Stimulated activated CD8-positive, alpha-beta memory T cell treated with anti-CD3 and anti-CD28 coated beads, Interleukin-7, amount 100 ng/mL, for 1 hour (primary cell): ENCODE measurements around the gene CLIP2.

Experiments
- DNase-seq, 2 donors: peaks; one replicate each; pipeline ENCODE4 v3.0.0-alpha.2; 2020; ENCODE audit warnings: low read depth in 2 of 2

Gene CLIP2

DNA sequence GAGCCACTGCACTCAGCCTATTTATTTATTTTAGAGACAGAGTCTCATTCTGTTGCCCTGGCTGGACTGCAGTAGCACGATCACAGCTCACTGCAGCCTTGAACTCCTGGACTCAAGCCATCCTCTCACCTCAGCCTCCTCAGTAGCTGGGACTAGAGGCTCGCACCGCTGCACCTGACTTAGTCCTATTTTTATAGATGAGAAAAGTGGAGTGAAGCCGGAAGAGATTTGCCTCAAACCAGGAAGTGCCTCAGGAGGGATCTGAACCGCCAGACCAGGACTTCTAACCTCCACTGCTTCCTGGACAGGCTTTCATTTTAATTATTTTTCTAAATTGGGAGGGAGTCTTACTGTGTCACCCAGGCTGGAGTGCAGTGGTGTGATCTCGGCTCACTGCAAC lies 17.5 kb upstream of the CLIP2 start:
- DNase-seq = no peak

DNA sequence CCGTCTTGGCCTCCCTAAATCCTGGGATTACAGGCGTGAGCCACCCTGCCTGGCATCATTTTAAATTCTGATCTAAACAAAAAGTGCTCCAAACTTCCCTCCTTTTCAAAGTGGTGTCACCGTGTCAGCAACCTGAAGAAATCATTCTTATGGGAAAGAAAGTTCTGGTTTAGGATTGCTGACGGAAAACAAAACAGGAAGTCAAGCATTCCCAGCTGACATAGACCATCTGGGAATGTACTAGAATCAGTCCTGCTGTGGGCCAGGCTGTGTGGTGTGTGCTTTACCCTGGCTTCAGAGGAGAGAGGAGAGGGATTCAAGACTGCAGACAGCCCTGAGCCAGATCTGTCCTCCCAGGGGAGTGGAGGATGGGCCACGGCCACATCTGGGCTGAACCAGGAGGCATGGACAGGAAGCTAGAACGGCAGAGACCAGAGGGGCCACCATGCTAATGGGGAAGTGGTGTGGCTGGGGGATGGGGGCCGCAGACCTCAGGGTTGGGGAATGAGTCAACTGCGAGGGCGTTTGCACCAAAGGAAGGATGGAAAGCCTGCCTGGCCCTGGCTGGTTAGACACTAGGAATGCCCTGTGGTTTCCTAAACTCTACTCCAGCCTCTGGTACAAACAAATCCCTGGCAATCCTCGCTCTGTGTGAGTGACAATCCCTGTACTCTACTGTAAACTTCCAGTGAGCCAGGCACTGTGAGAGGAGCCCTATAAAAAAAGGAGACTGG lies 16.7 kb upstream of the CLIP2 start:
- DNase-seq = no peak

DNA sequence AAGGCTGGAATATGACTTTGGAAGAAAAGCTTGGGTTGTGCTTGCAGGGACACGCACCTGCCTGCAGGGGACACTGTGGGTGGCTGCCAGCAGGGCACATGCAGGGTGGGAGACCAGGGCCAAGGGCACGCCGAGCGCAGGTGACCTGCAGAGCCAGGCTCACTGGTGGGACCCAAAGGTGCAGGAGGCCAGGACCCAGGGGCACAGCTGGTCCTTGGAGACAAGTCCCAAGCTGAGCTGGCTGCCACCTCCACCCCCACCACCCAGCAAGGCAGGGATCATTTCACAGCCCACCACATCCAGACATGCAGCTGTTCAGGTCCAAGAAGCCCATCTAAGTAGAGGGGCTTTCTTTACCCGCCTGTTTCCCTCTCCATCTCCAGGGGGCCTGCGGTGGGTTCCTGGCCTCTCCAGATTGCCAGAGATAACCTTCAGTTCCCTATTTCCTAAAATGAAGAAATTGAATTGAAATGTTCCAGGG lies 13.8 kb upstream of the CLIP2 start:
- no peak for DNase-seq

DNA sequence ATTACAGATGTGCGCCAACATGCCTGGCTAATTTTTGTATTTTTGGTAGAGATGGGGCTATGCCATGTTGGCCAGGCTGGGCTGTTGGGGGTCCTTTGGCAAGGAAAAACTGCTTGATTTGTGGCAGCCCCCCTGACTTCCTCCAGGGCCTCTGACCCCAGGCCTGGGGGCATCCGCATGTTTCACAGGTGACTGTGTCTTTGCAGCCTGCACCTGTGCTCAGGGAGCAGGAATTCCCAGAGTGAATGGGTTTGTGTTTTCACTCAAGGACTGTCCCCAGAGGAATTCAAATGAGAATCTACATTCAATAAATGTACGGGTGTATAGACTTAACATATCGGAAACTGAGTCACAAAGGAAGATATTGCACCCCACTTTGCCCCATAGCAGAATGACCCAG lies 11.6 kb upstream of the CLIP2 start:
- no peak for DNase-seq

DNA sequence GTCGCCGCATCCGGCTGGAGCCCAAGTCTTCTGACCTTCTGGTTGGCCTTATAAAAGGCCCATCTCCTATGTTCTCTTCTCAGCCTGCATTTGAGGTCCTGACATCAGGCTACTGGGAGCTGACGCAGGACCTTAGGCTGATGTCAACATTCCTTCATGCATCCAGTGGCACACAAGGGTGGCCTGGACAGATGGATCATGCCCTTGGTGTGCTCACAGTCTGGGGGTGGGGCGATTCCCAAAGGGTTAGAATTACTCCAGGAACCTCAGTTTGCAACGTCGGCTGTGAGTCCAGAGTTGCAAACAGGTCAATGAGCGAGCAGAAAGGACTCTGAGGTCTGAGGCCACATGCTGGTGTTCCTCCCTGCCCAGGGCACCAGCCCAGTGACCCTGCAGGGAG lies 8.2 kb upstream of the CLIP2 start:
- no peak for DNase-seq

DNA sequence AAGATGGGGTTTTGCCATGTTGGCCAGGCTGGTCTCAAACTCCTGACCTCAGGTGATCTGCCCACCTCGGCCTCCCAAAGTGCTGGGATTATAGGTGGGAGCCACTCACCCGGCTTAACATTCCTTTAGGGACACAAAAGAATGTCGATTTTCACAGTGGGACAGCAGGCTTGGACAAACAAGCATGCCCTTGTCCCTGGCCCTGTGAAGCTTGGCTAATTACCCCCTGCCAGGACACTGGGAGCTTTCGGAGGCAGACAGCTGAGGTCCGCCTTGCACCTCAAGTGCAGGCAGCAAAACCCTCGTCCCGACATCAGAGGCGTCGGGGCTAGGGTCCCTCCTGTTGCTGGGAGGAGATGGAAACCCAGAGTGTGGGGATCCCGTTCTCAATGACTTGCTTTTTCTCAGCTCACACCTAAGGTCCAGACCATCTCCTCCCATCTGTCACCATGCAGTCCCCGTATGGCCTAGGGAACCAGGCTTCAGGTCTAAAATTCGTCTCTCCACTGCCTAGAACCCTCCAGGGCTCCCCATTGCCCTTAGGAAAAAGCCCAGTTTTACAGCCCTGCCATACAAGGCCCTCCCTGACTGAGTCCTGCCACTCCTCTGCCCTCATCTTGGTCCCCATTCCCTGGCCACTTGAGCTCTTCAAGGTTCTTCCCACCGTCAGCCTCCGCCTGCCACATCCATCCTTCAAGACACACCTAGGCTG lies 6.3 kb upstream of the CLIP2 start:
- DNase-seq = no peak

DNA sequence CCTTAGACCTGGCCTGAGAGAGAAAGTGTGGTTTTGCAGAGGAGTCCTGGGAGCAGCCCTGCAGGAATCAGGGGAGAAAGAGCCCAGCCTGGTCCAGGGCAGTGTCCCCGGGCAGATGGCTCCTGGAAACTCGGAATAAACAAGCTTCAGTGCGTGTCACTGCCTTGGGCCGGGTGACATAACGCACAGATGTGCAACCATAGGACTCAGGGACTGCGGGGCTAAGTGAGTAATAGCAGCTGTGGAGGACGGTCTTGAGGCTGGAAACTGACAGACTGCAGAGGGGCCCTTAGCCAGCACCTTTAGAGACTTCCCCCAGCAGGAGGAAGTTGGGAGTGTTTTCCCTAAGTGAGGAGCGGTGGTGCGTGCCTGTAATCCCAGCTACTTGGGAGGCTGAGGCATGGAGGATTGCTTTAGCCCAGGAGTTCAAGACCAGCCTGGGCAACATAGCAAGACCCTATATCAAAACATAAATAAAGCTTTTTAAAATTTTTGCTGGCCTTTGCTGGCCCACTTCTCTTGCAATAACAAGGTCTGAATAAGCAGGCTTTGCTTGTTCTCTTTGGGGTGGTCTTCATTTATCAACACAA lies 5.3 kb upstream of the CLIP2 start:
- no peak for DNase-seq

DNA sequence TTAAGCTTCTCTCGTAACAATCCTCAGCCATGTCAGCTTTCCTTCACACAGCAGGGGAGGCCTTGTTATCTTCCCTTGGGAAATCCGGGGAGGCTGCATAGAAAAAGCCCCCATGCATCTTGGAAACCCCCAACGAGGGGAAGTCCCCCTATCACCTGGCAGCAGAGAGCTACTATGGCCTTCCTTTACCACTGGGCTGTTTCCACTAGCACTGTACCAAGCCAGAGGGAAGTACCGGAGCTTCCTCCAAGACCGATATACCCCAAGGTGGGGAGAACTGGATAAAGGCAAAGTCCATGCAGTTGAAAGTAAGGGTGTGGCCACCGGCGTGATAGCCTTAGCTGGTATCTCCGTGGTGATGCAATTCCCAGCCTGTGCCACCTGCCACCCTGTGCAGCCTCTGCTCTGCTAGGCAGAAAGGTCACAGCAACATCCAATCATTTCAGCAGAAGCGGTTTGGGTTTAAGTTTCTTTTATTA lies 4.4 kb upstream of the CLIP2 start:
- no peak for DNase-seq

DNA sequence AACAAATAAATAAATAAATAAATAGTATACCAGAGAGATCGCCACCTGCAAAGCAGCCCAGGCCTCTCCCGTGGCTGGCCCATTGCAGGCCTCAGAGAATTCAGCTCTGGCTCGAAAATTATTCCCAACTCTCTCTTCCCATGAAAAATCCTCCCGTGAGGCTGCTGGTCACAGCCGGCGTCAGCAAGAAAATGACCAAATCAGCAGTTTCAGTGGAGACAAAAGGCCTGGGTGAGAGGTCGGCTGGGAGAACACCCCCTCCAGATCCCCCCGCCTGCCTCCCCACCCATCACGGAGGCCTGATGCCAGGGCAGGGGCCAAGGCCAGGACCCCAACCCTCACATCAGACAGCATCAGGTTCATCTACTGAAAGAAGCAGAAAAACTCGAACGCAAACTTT lies 3.1 kb upstream of the CLIP2 start:
- no peak for DNase-seq

DNA sequence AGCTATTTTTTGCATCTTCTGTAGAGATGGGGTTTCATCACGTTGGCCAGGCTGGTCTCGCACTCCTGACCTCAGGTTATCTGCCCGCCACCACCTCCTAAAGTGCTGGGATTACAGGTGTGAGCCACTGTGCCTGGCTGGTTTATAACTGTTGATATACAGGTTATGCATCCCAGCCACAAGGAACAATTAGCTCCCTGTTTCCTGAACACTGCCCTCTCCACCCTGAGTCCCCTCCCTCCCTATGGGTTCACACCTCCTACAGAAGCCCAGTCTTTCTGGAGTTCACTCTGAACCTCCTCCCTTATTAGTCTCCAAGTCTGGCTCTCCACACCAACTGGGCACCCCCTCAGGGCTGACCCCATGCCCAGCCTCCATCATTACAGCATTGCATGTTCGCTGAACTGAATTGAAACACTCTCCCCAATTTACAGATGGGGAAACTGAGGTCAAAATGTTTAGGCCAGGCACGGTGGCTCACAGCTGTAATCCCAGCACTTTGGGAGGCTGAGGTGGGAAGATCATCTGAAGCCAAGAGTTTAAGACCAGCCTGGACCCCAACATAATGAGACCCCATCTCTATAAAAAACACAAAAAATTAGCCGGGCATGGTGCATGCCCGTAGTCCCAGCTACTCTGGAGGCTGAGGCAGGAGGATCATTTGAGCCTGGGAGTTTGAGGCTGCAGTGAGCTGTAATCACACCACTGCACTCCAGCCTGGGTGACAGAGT lies 1.7 kb upstream of the CLIP2 start:
- no peak for DNase-seq

DNA sequence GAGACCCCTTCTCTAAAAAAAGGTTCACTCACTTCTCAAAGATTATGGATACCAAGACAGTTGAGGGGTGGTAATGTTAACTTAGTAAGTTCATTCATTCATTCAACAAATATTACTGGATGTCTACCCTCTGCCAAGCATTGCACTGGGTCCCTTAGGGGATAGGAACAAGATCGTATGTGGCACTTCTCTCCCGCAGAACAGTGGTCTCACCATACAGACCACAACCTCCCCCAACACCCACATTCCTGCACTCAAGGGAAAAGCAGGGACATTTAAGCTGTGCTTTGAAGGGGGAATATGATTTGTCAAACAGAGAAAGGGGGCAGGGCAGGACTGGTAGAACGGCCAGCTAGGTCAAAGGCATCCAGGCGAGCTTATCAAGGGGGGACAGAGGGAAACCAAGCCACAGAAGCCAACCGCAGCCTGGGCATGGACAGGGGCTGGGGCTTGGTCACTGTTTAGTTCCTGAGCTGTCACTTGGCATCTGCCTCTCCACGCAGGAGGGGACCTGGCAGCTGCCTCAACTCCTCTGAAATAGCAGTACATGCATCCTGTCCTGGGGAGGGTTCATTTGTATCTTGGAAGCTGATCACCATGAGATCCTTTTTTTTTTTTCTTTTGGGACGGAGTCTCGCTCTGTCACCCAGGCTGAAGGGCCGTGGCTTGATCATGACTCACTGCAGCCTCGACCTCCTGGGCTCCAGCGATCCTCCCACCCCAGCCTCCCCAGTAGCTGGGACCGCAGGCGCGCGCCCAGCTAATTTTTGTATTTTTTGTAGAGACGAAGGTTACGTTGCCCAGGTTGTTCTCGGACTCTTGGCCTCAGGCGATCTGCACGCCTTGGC lies 949 bp upstream of the CLIP2 start:
- no peak for DNase-seq

DNA sequence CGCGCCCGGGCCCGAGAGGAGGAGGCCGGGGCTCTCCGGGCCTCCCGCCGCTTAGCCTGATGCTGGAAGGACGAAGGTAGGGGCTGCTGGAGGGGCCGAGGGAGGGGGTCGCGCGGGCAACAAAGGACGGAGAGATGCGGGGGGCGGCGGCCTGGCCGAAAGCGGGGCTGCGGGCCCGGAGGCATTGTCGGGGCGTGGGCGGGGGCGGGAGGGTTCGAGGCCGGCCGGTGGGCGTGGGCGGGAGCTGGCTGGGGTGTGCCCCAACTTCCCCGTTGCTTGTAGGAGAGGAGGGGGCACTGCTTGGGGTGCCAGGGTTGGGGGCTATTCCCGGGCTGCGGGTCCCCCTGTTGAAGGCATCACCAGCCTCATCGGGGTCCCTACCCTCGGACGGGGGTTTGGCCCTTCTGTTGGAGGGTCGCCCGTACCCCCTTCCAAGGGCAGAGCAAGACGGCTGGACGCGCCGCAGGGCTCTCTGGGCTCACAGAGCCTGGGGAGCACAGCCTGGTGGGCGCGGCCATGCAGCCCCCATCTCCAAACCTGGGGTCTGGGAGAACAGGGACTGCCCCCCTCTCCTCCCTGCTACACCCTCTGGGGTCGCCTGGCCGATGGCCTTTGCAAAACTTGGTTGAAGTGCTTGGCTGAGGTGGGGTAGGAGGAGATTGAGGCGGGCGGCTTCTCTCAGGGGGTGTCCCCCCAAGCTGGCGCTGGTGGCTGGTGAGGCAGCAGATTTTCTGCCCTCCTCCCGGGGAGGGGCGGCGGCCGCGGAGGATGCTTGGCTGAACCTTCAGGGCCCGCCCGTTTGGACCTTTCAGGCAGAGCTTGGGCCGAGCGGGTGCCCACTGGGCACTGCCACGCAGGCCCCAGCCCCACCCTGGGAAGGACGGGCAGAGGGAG lies 699 bp downstream of the CLIP2 start:
- peak in 1 of 2 donors; percentile 25 for DNase-seq

DNA sequence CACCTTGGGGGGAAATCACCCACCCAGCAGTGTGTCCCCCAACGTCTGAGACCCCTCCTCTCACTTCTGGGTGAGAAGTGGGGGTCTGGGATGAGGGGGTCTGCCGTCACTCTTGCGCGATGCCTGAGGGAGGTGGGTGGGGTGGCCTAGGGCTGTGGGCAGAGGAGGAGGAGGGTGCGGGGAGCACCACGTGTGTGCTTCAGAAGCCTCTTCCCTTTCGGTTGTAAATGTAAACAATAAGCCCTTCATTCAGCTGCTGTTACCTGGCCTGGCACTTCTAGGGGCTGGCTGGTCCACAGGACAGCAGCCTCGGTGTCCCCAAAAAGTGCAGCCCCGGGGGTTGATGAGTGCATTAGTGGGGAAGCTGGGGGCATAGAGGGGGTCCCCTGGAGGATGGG lies 1.3 kb downstream of the CLIP2 start:
- no peak for DNase-seq

DNA sequence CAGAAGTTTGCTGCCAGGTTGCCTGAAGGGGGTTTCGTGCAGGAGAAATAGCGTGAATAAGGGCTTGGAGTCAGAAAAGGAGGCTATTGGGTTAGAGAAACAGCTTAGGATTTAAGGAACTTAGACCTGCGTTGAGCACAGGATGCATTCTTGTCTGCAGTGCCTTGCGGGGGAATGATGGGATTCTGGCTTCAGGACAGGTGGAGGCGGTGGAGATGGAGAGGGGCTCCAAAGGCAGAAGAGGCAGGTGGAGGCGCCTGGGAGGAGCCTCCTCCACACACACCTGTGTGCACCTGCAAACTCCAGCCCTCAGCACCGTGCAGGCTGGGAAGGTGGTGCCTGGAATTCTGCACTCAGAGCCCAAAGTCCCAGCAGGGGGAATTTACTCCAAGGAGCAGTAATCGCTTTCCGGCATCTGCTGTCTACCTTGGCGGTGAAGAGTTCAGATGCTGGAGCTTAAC lies 1.8 kb downstream of the CLIP2 start:
- no peak for DNase-seq

DNA sequence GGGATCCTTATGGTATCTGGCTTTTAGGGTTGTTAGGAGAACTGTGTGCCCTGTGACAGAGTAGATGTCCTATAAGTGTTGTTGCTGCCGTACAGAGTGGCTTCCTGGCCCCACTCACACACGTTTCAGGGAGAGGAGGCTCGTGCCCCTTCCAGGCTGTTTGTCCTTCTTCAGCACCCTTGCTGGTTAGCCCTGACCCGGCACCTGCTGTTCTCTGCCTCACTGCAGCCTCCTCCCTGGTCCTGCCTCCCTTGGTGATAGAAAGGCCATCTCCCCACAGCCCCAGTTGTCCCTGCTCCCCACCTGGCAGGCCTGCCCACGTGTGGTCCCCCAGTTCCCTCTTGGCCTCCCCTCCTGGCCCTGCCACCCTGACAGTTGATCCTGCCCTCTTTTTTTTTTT lies 2.3 kb downstream of the CLIP2 start:
- DNase-seq = no peak

DNA sequence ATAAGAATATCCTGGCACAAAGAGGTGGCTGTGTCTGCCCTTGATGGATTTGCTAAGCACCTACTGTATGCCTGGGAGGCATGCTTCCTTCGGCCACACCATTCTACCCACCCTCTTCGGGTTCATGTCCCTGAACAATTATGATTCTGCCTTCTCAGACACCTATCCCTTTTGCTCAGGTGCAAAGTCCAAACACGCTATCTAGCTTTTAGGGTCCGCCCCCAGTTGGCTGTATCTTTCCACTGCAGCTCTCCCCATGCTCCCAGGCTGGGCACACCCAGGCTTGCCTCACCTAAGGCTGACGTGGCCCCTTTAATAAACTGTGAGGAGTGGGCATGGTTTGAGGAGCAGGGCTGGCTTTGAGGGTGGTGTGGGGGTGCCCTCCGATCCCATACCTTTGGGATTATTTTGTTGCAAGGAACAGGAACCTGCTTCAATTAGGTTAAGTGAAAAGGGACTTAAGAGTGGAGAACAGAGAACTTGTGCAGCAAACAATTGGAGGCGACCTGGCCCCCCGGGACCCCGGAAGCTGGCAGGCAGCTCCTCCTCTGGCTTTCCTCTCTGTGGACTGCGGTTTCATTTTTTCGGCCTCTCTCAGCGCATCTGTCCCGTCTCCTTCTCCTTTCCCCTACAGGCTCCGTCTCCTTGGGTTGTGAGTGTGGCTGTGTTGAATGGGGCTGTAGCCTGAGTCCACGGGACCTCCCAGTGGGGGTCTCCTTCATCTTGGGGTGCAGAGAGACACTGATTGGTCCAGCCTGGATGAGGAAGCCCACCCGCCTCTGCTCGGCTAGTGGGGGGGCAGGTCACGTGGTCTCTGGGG lies 3.8 kb downstream of the CLIP2 start:
- no peak for DNase-seq

DNA sequence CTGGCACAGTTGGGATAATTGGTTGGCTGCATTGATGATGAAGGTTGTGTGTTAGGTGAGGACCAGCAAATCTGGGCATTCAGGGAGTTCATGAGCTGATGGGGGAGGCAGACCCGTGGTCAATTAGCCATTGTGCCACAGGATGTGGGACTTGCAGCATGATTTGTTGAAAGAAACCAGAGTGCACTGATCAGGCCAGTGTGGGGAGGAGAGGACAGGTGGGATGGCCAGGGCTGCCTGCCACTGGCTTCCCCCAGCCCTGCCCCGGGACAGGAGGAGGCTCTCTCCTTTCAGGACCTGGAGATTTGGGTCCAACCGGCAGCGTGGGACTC lies 4.3 kb downstream of the CLIP2 start:
- no peak for DNase-seq

DNA sequence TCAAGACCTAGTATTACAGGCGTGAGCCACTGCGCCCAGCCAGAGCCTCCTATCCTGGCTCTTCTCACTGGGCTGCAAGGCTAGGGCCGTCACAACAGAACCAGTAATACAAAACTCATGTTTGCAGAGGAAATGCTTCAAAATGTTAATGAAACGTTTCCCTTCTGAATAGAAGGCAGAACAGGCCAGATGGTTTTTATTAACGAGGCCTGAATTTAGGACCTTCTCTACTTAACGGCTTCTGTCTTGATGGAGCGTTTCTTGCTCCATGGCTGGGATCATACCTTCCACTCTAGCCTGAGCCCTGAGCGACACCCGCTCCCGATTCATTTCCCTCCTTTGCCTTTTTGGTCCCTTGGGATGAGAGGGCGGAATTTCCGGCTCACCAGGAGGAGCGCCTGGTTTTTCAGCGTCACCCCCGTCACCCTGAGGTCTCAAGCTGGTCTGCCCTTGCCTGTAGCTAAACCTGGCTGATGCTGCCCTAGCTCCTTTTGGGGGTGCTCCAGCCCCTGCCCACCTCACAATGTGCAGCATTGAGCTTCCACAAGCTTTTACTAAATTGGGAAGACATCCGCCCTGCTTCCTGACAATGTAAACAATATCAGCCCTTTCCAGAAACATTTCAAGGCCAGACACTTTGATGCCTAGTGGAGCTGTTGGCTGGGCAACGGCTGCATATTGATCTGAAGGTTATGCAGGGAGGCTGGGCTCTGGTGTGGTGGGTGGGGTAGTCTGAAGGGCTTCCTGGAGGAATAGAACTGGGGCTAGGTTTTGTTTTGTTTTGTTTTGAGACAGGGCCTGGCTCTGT lies 5.2 kb downstream of the CLIP2 start:
- DNase-seq = no peak
